GM12864 (cell line): ENCODE measurements around the gene STOM.

Experiments used
- DNase-seq: peaks from one replicate; pipeline ENCODE4 v3.0.0-alpha.2; 2011; ENCODE audit warnings: low read depth
- H3K4me3 ChIP-seq: 2 replicates; pipeline ENCODE4 v1.5.1; 2011; ENCODE audit warnings: mild to moderate bottlenecking, low read depth, low read length, control low read depth
- TF ChIP-seq, protein P1 (sequence below): IDR thresholded peaks from 2 replicates; pipeline ENCODE4 v1.5.1; 2011; ENCODE audit warnings: low read depth, mild to moderate bottlenecking, moderate library complexity, low read length, control low read depth, inconsistent platforms; ENCODE audit errors: missing control alignments

STOM gene

GRCh38 chr9:121301881-121302286 is 68.2 kb downstream of the STOM start:
- no peak overlapping the region for H3K4me3 ChIP-seq
- TF ChIP-seq, protein P1, sequence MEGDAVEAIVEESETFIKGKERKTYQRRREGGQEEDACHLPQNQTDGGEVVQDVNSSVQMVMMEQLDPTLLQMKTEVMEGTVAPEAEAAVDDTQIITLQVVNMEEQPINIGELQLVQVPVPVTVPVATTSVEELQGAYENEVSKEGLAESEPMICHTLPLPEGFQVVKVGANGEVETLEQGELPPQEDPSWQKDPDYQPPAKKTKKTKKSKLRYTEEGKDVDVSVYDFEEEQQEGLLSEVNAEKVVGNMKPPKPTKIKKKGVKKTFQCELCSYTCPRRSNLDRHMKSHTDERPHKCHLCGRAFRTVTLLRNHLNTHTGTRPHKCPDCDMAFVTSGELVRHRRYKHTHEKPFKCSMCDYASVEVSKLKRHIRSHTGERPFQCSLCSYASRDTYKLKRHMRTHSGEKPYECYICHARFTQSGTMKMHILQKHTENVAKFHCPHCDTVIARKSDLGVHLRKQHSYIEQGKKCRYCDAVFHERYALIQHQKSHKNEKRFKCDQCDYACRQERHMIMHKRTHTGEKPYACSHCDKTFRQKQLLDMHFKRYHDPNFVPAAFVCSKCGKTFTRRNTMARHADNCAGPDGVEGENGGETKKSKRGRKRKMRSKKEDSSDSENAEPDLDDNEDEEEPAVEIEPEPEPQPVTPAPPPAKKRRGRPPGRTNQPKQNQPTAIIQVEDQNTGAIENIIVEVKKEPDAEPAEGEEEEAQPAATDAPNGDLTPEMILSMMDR = no peak
- no peak for DNase-seq

GRCh38 chr9:121300283-121301119 is 69.5 kb downstream of the STOM start:
- TF ChIP-seq, protein P1 = no peak
- no peak for DNase-seq
- H3K4me3 ChIP-seq = peak overlapping the region; percentile 47

DNA sequence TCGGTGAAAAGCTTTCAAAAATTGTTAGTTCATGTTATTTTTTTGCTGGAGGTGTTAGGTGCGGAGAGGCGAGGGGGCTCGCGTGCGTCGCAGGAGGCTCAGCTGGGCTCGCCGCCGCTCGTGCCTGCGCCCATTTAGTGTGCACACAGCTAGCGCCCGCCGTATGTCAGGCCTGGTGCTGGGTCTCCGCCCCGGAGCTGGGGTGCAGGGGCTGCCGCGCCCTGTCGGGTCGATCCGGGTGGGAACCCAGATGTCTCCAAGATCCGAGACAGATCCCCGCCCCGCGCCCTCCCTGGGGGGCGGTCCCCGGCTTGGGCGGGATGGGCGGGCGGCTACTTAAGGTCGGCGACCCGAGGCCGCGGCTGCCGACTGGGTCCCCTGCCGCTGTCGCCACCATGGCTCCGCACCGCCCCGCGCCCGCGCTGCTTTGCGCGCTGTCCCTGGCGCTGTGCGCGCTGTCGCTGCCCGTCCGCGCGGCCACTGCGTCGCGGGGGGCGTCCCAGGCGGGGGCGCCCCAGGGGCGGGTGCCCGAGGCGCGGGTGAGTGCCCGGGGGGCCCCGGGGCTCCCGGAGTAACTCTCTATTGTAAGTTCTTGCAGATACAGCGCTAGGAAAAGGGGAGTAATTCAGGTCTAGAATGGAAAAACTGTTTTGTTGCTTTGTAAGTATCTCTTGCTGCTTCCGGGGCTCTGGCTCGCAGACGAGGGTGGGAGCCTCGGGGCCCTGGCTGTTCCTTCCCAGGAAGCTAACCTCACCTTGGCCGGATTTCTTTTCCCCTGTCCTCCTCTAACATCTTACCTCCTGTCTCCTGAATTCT is 70.4 kb downstream of the STOM start:
- TF ChIP-seq, protein P1 = no peak
- H3K4me3 ChIP-seq = peak overlapping the region; percentile 47
- DNase-seq = no peak

DNA sequence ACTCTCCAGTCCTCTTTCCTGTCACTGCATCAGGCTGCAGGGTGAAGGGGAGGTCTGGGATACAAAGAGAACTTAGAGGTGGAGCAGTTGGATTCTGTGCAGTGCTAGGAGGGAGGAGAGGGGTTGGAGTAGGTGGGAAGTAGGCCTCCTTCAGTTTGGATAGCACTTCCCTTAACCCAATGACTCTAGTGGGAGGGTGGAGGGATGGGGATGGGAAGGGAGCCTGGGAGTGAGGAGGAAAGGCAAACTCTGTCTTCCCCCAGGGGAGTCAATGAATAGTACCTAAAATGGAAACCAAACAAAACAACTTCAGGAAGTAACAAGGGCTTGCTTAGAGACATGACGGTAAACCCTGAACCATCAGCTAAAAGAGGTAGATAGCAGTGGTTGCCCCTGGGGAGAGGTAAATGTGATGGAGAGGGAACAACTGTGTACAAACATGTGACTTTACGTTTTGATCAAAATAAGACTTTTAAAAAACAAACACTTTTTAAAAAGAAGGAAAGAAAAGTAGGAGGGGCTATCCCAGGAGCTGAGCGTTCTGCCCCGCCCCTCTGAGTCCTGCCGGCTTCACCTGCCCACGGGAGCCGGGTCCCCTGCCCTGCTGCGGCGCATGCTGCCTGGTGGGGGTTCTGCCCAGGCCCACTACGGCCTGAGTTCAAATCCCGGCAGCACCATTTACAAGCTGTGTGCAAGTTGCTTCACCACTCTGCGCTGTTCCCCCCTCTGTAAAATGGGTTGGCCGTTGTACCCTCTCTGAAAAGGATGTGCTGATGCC is 71.2 kb downstream of the STOM start:
- no peak for DNase-seq
- H3K4me3 ChIP-seq = peak overlapping the region; percentile 47
- TF ChIP-seq, protein P1 = no peak

- TF ChIP-seq, protein P1 = no peak
Measured at GRCh38 chr9:121298016-121298538, 72.0 kb downstream of the STOM start.

GRCh38 chr9:121297389-121297788 is 72.7 kb downstream of the STOM start:
- no peak overlapping the region for H3K4me3 ChIP-seq
- TF ChIP-seq, protein P1 = no peak
- DNase-seq = no peak

More at GRCh38 chr9:121298016-121298538, 72.0 kb downstream of the STOM start:
- H3K4me3 ChIP-seq = no peak overlapping the region
- no peak for DNase-seq
